ENCODE measurements around the gene CASKIN1. TPM values are rescaled to one million over a fixed set of nuclear protein-coding genes. Genes with fewer than 3 reads are reported as not detected.
"Not testable (repeated sequence)": the region's sequence is repeated elsewhere in the genome, so short reads cannot be mapped to it uniquely, and the experiment has no call there.

The CASKIN1 gene
- 1 to 10 TPM in 10 of 12 donors, not detected in 2; 1.3 to 4.1 (median 2.1) TPM for polyA plus RNA-seq (ENCODE audit: insufficient read length in 12 of 12)
- long read RNA-seq, donor 1, result 0 reads
- long read RNA-seq, donor 2, result 0 reads
- long read RNA-seq, donor 3, result 0 reads
- long read RNA-seq, donor 4, result 0 reads
- long read RNA-seq, donor 5, result 0 reads
- long read RNA-seq, donor 6, result 0 reads
- long read RNA-seq, donor 7, result 0 reads
- long read RNA-seq, donor 8, result 0 reads
- long read RNA-seq, donor 9, result 0 reads
- long read RNA-seq, donor 10, result 0 reads
- long read RNA-seq, donor 11, result 0 reads

- DNase-seq, result no peak
Observed at GRCh38 chr16:2196162-2196980, at the start of gene CASKIN1. TSS of gene CASKIN1 (minus strand) at chr16:2196605. CDS start at chr16:2196432, 173 bp downstream.

- no peak for DNase-seq
Observed at GRCh38 chr16:2244926-2245795, 48.8 kb upstream of the CASKIN1 start.

GRCh38 chr16:2244301-2244700, 47.9 kb upstream of the CASKIN1 start:
- no peak for DNase-seq

GRCh38 chr16:2243781-2244180, 47.4 kb upstream of the CASKIN1 start:
- no peak for DNase-seq

- no peak for DNase-seq
Observed at GRCh38 chr16:2243031-2243528, 46.7 kb upstream of the CASKIN1 start.

GRCh38 chr16:2242598-2242997, 46.2 kb upstream of the CASKIN1 start:
- no peak for DNase-seq

- DNase-seq, result not testable (repeated sequence)
Observed at GRCh38 chr16:2240331-2240730, 43.9 kb upstream of the CASKIN1 start.

GRCh38 chr16:2238838-2239675, 42.7 kb upstream of the CASKIN1 start:
- no peak for DNase-seq

- DNase-seq, result no peak
Observed at GRCh38 chr16:2238150-2238837, 41.9 kb upstream of the CASKIN1 start.

GRCh38 chr16:2237493-2238149, 41.2 kb upstream of the CASKIN1 start:
- no peak for DNase-seq

- no peak for DNase-seq
Observed at GRCh38 chr16:2237102-2237482, 40.7 kb upstream of the CASKIN1 start.

- DNase-seq, result no peak
Observed at GRCh38 chr16:2236337-2237101, 40.1 kb upstream of the CASKIN1 start, which contains the start of gene DNASE1L2. TSS of gene DNASE1L2 (plus strand) at chr16:2236444. CDS start at chr16:2236817, 373 bp downstream.

GRCh38 chr16:2235695-2236336, 39.4 kb upstream of the CASKIN1 start:
- no peak for DNase-seq

GRCh38 chr16:2235234-2235651, 38.8 kb upstream of the CASKIN1 start:
- DNase-seq, result no peak

- no peak for DNase-seq
Observed at GRCh38 chr16:2234813-2235170, 38.4 kb upstream of the CASKIN1 start.

- DNase-seq, result no peak
Observed at GRCh38 chr16:2233872-2234812, 37.7 kb upstream of the CASKIN1 start.

- no peak for DNase-seq
Observed at GRCh38 chr16:2233046-2233775, 36.8 kb upstream of the CASKIN1 start.

Data from muscle of arm (tissue), 14 donors.